ENCODE measurements around the gene ATP1A3.

ATP1A3 gene

DNA sequence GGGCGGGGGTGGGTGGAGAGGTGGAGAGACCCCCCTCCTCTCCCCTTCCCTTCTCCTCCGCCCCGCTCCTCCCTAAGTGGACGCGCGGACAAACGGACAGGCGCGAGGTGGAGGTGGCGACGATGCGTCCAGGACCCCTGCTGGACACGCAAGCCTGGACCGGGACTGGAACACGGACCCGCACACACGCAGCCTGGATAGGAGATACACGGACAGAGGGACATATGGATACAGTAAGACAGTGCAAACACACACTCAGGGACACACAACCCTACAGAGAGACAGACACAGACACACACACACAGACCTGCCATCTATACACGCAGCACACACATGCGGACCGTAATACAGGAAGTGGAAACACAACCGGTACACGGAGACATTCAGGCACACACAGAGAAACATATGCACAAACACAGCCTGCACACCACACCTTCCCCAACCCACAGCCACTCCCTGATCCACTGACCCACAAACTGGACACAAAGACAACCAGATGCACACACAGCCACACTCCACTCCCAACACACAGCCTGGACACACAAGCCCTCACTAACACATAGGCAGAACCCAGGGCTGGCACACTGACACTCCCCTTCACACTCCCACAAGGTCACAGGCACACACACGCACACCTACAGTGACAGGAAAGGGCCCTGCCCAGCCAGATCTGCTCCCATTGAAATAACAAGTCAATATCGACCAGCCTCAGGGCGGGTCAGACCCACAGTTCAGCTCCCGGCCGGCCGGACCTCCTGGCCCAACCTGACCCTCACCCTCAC, 65.1 kb downstream of the ATP1A3 start:
- no peak for DNase-seq (ENCODE audit: low read depth, low spot score)

DNA sequence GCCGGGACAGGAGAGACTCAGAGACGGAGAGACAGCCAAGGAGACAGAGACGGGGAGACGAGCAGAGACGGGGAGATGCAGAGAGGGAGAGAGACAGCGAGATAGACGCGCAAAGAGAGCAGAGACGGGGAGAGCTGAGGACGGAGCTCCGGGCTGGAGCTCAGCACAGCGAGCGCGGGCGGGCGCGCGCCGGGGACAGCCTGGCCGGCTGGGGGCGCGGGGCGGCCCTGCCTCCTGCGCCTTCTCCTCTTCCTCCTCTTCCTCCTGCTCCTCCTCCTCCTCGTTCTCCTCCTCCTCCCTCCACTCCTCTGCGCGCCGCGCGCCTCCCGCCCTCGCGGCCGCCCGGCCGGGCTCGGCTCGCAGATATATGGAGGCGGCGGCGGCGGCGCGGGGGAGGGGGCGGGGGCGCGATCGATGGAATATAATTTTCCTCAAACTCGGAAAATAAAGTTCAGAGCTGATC, 65.8 kb downstream of the ATP1A3 start, which contains the start of gene ERFL:
ERFL (minus strand) TSS at position 229 of the 463 bp plus-strand sequence. CDS start 15,530 bp downstream, outside the sequence.
- no peak for DNase-seq (ENCODE audit: low read depth, low spot score)

DNA sequence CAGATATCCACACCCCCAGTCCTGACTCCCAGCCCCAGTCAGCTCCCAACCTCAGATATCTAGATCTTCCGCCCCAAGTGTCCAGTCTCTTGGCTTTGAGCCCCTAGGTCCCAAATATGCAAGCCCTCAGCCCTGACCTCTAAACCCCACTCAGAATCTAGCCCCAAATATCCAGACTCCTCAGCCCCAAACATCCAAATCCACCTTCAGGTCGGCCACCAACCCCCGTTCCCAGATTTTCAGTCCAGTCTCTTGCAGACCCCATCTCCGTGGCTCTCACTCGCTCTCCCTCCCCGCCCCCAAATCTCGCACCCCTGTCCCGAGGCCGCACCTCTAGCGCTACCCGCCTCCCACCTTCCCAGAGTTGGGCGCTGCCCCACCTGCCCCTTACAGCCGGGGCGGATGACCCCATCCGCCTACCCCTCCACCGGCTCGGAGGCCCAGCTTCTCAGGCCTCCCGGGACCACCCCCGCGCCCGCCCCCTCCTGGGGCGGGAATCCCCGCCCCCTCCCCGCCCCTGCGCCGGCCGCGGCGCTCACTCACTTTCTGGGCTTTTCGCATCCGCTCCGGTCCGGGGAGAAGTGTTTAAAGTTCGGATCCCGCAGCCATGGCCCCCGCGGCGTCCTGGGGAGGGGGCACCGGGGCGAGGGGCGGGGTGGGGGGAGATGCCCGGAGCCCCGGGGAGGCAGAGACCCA, 66.4 kb downstream of the ATP1A3 start:
- no peak for DNase-seq (ENCODE audit: low read depth, low spot score)

DNA sequence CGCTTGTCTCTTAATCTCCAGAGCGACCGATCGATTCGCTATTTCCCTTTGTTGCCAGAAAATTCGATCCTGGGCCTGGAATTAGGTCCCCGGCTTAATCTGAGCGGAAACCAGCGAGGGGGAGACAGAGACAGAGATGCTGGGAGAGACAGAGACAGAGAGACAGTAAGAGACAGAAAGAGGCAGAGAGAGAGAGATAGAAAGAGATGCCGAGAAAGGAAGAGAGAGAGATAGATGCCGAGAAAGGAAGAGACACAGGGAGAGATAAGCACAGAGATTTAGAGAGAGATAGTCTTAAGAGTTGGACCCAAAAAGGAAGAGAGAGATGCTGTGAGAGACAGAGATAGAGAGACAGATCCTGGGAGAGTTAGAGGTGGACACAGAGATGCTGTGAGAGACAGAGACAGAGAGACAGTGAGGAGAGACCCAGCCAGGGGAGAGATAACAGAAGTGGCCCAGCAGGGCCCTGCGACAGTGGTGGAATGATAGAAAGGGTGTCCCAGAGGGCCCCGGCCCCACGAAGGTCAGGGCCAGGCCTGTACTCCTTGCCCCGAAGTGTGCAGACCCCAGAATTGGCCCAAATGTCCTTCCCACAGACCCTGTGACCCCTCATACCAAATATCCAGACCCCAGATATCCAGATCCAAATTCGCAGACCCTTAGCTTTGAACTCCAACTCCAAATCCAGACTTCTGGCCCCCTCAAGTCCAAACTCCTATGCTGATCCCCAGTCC, 67.1 kb downstream of the ATP1A3 start:
- no peak for DNase-seq (ENCODE audit: low read depth, low spot score)

DNA sequence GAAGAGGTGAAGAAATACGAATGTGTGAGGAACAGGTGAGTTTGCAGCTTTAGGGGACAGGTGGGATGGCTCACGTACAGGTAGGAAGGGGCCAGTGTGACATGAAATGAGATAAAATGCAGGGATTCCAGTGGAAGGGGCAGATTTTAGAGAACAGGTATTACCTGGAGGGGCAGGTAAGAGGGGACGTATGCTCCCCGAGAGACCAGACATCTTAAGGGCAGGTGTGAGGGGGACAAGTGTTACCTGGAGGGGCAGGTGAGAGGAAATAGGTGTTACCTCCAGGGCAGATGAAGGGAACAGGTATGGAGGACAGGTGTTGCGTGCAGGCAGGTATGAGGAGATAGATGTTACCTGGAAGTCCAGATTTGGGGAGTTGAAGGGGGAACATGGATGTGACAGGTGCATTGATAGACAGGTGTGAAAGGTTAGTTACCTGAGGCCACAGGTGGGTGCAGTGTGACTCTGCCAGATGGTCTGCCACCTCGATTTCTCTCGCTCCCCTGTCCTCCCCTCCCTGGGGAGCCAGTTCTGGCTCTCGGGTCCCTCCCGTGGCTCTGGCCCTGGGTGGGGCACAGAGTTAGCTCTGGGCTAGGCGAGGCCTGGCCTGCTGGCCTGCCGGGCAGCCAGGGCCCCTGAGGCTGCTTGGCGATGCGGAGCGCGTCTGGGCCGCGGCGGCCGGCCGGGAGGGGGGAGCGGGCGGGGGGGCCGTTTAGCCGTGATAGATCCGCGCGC, 67.8 kb downstream of the ATP1A3 start:
- DNase-seq (ENCODE audit: low read depth, low spot score), result no peak

DNA sequence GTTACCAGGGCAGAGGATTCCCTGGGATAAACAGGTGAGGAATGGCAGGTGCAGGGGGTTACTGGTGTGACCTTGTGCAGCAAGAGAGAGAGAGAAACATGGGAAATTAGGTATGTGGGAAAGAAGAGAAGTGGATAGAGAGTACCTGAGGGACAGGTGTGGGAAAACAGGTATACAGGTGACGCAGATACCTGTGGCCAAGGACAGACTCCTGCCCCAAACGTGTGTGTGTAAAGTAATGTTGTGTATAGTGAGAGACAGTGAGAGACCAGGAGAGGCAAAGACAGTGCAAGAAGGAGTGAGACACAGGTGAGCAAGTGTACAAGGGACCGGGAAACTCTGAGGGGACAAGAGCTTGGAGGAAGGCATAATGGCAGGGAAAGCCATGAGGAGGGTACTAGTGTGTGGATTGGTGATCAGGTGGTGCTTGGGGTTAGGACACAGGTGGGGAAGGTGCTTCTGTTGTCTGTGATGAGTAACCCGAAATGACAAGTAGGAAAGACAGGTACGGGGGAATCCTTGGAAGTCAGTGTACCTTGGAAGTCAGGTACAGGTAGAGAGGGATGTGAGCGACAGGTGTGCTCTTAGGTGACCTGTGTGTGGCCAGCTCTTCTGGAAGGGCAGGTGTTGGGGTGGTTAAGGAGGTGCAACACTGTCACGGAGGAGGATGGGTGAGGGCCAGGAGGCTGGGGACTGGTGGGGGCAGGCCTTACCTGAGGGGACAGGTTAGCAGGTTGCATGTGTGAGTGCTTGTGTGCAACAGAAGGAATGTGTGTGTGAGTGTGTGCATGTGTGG, 68.6 kb downstream of the ATP1A3 start:
- DNase-seq (ENCODE audit: low read depth, low spot score), result no peak

DNA sequence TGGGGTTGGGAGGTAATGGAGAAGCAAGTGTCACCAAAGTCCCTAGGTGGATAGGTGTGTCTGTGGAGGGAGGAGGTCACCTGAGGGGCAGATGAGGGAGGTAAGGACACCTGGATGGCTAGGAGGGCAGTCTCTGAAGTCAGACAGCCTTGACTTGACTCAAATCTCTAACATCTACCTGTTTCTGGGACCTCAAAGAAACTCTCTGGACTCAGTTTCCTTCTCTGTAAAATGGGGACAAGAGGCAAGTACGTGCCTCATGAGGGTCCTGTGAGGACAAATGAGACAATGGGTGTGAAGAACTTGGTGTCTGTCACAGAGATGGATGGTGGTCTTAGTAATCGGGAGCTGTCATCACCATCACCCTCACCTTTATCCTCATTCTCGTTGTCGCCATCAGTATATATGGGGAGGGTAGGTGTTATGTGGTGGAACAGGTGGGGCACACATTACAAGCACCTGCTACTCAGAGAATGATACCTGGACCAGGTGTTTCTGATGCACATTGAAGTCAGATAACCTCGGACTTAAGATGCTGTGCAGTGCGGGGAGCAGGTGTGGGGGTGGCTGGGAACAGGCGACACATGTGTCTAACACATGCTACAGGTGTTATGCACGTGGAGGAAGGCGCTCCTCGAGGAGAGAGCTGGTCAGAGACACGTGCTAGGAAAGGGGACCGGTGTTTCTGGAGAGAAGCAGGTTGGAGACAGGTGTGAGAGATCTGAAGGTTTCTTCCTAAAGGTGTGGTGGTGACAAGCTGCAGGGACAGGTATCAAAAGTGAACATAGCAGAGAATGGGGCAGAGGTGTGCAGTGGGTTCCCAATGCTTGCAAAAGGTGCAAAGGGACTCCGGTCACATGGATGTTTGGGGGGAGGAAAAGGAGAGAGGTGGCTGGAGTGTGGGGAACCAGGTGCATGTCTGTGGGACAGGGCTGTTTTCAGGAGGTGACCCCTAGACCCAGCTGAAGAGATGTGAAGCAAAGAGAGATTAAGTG, 69.6 kb downstream of the ATP1A3 start:
- DNase-seq (ENCODE audit: low read depth, low spot score), result no peak

DNA sequence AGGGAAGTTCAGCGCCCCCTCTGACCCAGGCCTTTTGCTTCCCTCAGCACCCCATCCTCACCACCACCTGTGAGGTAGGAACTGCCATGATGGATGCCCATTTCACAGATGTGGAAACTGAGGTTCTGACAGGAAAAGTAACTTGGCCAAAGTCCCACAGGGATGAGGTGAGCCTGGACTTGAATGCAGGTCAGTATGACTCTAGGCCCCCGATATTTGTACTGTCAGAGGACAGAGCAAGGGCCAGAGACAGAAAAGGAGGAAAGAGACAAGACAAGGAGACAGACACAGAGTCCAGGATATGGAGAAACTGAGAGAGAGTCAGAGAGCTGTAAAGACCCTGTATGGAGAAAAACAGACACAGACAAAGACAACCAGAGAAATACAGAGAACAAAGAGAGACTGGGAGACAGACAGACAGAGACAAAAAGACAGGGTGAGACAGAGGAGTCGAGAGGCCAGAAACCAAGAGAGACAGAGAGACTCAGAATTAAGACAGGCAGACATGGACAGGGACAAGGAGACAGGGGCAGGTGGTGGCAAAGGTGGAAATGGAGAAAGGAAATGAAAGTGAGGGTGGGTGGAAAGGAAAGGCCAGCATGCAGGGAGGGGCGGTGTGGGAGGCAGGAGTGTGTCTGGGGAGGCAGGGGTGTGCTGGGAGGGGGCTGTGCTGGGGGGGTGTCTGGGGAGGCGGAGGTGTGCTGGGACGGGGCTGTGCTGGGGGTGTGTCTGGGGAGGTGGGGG, 70.8 kb downstream of the ATP1A3 start:
- no peak for DNase-seq (ENCODE audit: low read depth, low spot score)

DNA sequence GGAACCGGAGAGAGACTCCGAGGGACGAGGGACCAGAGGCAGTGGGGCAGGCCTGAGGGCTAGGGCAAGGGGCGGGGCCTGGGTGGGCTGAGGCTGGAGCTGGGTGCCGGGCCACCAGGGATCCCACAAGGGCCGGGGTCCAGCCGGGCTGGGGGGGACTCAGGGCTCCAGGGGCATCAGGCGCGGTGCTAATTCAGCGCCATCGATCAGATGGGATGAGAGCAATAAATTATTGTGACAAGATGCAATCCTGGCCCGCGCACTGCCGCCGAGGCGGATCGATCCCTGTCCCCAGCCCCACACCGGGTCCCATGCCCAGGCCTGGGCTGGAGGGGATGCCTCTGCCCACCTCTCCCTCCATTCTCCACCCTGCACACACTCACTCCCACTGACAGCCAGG, 71.4 kb downstream of the ATP1A3 start:
- DNase-seq (ENCODE audit: low read depth, low spot score), result no peak

DNA sequence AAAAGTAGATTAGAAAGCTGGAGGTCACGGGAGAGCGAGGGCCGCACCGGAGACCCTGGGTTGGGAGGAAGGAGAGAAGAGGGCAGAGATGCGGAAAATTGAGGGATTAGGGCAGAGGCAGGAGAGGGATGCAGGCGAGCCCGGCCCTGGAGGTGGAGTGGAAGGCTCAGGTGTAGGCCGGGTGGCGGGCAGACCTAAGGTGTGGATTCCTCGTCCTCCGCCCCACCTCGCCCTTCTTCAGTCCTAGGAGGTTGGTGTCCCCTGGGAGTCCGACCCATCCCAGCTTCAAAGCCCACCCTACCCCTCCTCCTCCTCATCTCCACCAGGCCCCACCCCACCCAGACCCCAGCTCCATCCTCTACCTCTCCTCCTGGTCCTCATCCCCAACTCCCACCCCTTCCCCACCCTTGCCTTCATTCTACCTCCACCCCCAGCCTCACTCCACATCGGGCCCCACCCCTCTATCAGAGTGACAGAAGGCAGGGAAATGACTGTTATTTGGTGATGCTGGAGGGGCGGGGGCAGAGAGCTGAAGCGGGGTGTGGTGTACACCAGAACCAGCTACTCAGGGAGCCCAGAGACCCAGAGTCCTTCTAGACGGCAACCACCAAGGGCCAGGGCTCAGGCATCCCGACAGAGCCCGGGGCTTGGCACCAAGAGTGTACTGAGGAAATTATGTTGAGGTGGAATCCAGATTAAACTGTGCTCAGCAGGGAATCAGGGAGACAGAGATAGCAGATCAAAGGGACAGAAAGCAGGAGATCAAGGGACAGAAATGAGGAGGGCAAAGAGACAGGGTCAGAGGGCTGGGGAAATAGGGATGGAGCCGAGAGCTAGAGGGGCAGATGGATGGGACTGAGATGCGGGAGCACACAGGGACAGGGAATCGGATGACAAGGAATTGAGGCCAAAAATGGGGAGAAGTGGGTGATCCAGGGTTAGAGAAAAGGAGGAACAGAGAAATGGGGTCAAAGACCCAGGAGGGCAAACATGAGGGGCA, 72.2 kb downstream of the ATP1A3 start:
- no peak for DNase-seq (ENCODE audit: low read depth, low spot score)

DNA sequence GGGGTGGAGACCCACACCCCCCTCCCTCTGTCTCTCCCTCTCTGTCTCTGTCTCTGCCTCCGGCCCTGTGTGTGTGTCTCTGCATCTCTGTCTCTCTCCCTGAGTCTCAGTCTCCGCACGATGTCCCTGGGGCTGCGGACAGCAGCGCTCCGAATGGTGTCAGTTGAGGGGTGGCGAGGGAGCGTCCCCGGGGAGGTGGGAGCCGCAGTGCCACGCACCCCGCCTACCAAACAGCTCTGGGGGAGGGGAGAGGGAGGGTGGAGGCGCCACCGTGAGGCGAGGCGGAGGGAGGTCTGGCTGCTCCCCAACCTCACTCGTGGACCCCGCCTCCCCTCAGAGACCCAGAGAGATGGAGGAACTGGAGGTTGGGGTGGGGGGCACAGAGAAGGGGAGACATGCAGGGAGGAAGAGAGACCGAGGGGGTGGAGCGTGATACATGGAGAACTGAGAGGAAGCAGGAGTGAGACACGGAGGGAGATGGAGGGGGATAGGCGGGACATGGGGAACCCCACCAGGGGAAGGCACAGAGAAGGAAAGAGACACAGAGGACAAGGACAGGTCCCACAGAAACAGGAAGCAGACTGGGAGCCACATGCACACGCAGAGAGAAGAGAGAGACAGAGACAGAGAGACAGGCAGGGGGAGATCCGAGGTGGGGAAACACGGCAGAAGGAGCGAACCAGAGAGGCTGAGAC, 73.0 kb downstream of the ATP1A3 start:
- no peak for DNase-seq (ENCODE audit: low read depth, low spot score)

DNA sequence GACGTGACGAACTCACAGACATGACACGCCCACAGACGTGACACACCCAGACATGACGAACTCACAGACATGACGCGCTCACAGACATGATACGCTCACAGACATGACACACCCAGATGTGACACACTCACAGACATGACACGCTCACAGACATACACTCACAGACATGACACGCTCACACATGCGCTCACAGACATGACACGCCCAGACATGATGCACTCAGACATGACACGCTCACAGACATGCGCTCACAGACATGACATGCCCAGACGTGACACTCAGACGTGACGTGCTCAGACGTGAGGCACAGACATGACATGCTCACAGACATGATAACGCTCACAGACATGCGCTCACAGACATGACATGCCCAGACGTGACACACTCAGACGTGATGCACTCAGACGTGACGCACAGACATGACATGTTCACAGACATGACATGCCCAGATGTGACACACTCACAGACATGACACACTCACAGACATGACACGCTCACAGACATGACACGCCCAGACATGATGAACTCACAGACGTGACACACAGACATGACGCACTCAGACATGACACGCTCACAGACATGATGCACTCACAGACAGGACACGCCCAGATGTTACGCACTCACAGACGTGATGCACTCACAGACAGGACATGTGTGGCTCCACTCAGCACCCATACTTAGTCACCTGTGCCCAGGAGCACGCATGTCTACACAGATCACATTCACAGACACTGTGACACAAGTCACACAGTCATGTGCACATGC, 73.9 kb downstream of the ATP1A3 start:
- DNase-seq (ENCODE audit: low read depth, low spot score), result no peak

DNA sequence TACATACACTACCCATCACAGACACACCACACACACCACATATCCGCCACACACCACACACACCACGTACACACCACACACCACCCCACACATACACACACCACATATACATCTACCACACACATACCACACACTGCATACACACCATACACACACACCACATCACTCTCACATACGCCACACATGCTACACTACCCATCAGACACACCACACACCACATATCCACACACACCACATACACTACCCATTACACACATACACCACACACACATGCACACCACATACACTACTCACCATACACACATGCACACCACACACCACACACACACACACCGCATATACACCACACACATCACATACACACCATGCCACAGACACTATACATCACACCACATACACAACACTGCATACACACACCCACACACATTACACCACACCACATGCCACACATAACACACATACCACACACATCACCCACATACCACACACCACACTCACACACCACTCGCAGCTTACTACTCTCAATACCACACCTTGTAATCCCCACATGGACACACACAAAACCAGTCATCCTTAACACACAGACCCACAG, 75.3 kb downstream of the ATP1A3 start:
- DNase-seq (ENCODE audit: low read depth, low spot score), result no peak

DNA sequence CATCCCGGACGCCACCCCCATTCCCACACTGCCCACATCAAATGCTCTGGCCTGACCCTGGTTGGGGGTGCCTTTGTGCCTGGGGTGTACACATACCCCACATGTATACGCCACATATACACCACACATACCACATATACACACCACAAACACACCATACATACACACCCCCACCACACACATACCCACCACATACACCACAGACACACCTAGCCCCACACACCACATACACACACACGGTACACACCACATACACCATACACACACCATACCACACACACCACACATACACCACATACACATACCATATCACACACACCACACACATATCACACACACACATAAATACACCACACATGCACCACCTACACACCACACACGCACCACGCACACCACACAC, 75.9 kb downstream of the ATP1A3 start:
- DNase-seq (ENCODE audit: low read depth, low spot score), result no peak

DNA sequence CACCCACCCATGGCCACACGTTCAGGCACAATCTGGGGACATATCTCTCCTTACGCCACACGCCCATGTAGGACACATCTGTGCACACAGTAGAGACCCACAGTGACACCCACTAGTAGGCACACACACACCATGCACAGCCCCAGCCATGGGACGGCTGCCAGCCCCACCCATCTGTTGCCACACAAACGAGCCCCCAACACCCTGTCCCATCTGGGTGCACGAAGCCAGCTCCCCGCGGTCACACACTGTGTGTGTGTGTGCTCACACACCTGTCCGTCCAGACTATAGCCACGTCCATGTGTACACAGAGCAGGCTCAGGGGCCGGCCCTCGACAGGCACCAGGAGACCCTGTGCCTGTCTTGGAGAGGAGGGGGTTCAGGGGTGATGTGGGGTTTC, 76.4 kb downstream of the ATP1A3 start:
- no peak for DNase-seq (ENCODE audit: low read depth, low spot score)

All from smooth muscle cell of the brain vasculature (primary cell).